HCT116 (cell line): Measurements from ENCODE around the gene THEM4. TPM values are rescaled to one million over a fixed set of nuclear protein-coding genes. Genes with fewer than 3 reads are reported as not detected.

Experiments
- ATAC-seq: fragments of 200-7000 bp; cut with Tn5 transposase; 2 replicates; pipeline ENCODE4 v1.9.1; 2020; ENCODE audit warnings: mild to moderate bottlenecking, moderate library complexity
- BruUV-seq: library from RNA; stranded (reverse); fragments of 400-500 nt; replicated peaks from 2 replicates; lab custom pipeline; 2021; lab: Mats Ljungman, UMichigan
- CTCF ChIA-PET: fragments of 300-600 bp; sonication (Branson Sonifier 250); formaldehyde crosslinking; loops from one replicate; lab custom pipeline; 2021; ENCODE audit warnings: antibody characterized with exemption; lab: Charles Lee
- POLR2A ChIA-PET: fragments of 300-600, 350-600 bp; sonication (Branson Sonifier 250); formaldehyde crosslinking; loops from one replicate; lab custom pipeline; 2021; ENCODE audit warnings: antibody characterized with exemption; lab: Charles Lee
- RAD21 ChIA-PET, 2 experiments: fragments of 300-600 bp; sonication (Branson Sonifier 250); formaldehyde crosslinking; loops; one replicate each; lab custom pipeline; 2023; ENCODE audit warnings: low total read pairs in 2 of 2; ENCODE audit not compliant: uncharacterized antibody in 2 of 2, unreplicated experiment in 2 of 2, low non-redundant PET in 1 of 2; lab: Charles Lee
- DNase-seq: peaks from one replicate; pipeline ENCODE4 v3.0.0-alpha.2; 2010; ENCODE audit warnings: low read depth, low spot score
- H2AFZ ChIP-seq: fragments of 200-600 bp; shearing (Covaris generic), sonication (generic); 2 replicates; pipeline ENCODE4 v1.6.1; 2017; ENCODE audit warnings: low read depth, mixed run types, mixed read lengths, antibody characterized with exemption, low read length; ENCODE audit not compliant: poor library complexity, severe bottlenecking
- H3K27ac ChIP-seq: 2 replicates; pipeline ENCODE4 v1.5.1; 2012; ENCODE audit warnings: low read depth, low read length
- H3K27me3 ChIP-seq: fragments of 200-600 bp; sonication (generic); 2 replicates; pipeline ENCODE4 v1.6.1; 2016; ENCODE audit warnings: mixed run types, low read length, mixed read lengths; ENCODE audit not compliant: insufficient read depth
- H3K36me3 ChIP-seq, 2 experiments: fragments of 200-500 bp in 1 of 2; fragments of 200-600 bp in 1 of 2; sonication (Bioruptor generic) in 1 of 2; sonication (generic) in 1 of 2; 2 replicates each; pipeline versions ENCODE4 v1.5.1 to v1.6.1; 2014 to 2016; ENCODE audit warnings: low read length in 2 of 2, inconsistent platforms in 1 of 2, mixed read lengths in 1 of 2, mixed run types in 1 of 2; ENCODE audit not compliant: insufficient read depth in 2 of 2, control insufficient read depth in 1 of 2
- H3K4me1 ChIP-seq, 2 experiments: fragments of 200-600 bp in 1 of 2; sonication (generic) in 1 of 2; 2 replicates each; pipeline versions ENCODE4 v1.5.1 to v1.6.1; 2012 to 2017; ENCODE audit warnings: low read length in 2 of 2, inconsistent platforms in 1 of 2, mild to moderate bottlenecking in 1 of 2, mixed read lengths in 1 of 2, mixed run types in 1 of 2, moderate library complexity in 1 of 2; ENCODE audit not compliant: insufficient read depth in 2 of 2, control insufficient read depth in 1 of 2
- H3K4me2 ChIP-seq: fragments of 200-600 bp; sonication (generic); 2 replicates; pipeline ENCODE4 v1.6.1; 2017; ENCODE audit warnings: mixed run types, low read length, mixed read lengths
- H3K4me3 ChIP-seq, 2 experiments: fragments of 200-600 bp in 1 of 2; sonication (generic) in 1 of 2; replicated peaks in 1 of 2; 2 replicates each; pipeline ENCODE4 v1.5.1; 2011 to 2016; ENCODE audit warnings: low read length in 2 of 2, control low read depth in 1 of 2, low read depth in 1 of 2, mild to moderate bottlenecking in 1 of 2, mixed read lengths in 1 of 2, mixed run types in 1 of 2
- H3K79me2 ChIP-seq: fragments of 200-600 bp; sonication (generic); 2 replicates; pipeline ENCODE4 v1.6.1; 2017; ENCODE audit warnings: mild to moderate bottlenecking, mixed run types, low read length, moderate library complexity, mixed read lengths; ENCODE audit not compliant: insufficient read depth
- H3K9ac ChIP-seq: fragments of 200-600 bp; sonication (generic); 2 replicates; pipeline ENCODE4 v1.6.1; 2016; ENCODE audit warnings: low read length, mixed read lengths
- H3K9me2 ChIP-seq: fragments of 200-600 bp; sonication (generic), shearing (Covaris generic); 2 replicates; pipeline ENCODE4 v1.6.1; 2017; ENCODE audit warnings: mixed run types, mild to moderate bottlenecking, moderate library complexity; ENCODE audit not compliant: insufficient read depth
- H3K9me3 ChIP-seq, 2 experiments: fragments of 200-500 bp in 1 of 2; fragments of 200-600 bp in 1 of 2; sonication (Bioruptor generic) in 1 of 2; sonication (generic) in 1 of 2; 2 replicates each; pipeline ENCODE4 v1.6.1; 2014 to 2017; ENCODE audit warnings: low read length in 2 of 2, mixed read lengths in 2 of 2, inconsistent platforms in 1 of 2, low read depth in 1 of 2, mild to moderate bottlenecking in 1 of 2, mixed run types in 1 of 2, moderate library complexity in 1 of 2; ENCODE audit not compliant: control insufficient read depth in 1 of 2, insufficient read depth in 1 of 2
- H4K20me1 ChIP-seq: fragments of 200-600 bp; sonication (generic), shearing (Covaris generic); 2 replicates; pipeline ENCODE4 v1.6.1; 2017; ENCODE audit warnings: mixed run types, mild to moderate bottlenecking, moderate library complexity; ENCODE audit not compliant: insufficient read depth
- EGR1 ChIP-seq: IDR thresholded peaks from 2 replicates; pipeline ENCODE4 v1.6.1; 2012; ENCODE audit warnings: low read depth
- EZH2 ChIP-seq: fragments of 200-600 bp; sonication (generic); IDR thresholded peaks from 2 replicates; pipeline ENCODE4 v1.6.1; 2017; ENCODE audit warnings: antibody characterized with exemption, mixed run types
- FOSL1 ChIP-seq: IDR thresholded peaks from 2 replicates; pipeline ENCODE4 v1.6.1; 2012; ENCODE audit warnings: low read depth
- POLR2A ChIP-seq: IDR thresholded peaks from 2 replicates; pipeline ENCODE4 v1.7.0; 2011; ENCODE audit warnings: borderline replicate concordance; ENCODE audit not compliant: insufficient read depth, insufficient read length; ENCODE audit errors: extremely low read depth
- POLR2AphosphoS5 ChIP-seq: IDR thresholded peaks from 2 replicates; pipeline ENCODE4 v1.6.1; 2011; ENCODE audit warnings: mild to moderate bottlenecking, low read depth, low read length, moderate library complexity
- RAD21 ChIP-seq: IDR thresholded peaks from 2 replicates; pipeline ENCODE4 v1.6.1; 2012; ENCODE audit warnings: low read depth, mild to moderate bottlenecking
- SIN3A ChIP-seq: IDR thresholded peaks from 2 replicates; pipeline ENCODE4 v1.6.1; 2012; ENCODE audit warnings: low read depth
- SP1 ChIP-seq: IDR thresholded peaks from 2 replicates; pipeline ENCODE4 v1.6.1; 2012; ENCODE audit warnings: low read depth
- SRF ChIP-seq: IDR thresholded peaks from 2 replicates; pipeline ENCODE4 v1.6.1; 2012; ENCODE audit warnings: low read depth
- TCF7L2 ChIP-seq: IDR thresholded peaks from 2 replicates; pipeline ENCODE4 v1.7.0; 2011; ENCODE audit warnings: borderline replicate concordance, inconsistent platforms; ENCODE audit not compliant: insufficient read depth, insufficient read length; ENCODE audit errors: extremely low read depth
- YY1 ChIP-seq: IDR thresholded peaks from 2 replicates; pipeline ENCODE4 v1.6.1; 2011; ENCODE audit warnings: low read length, low read depth, moderate library complexity, mild to moderate bottlenecking; ENCODE audit not compliant: insufficient replicate concordance; ENCODE audit errors: extremely low read depth
- intact Hi-C: fragments of 100-400 bp; cut with micrococcal nuclease; formaldehyde crosslinking; loops from 2 replicates; pipeline ENCODE4 v1.10.0; 2022
- total RNA-seq: library from RNA; stranded (reverse); gene quantifications from one replicate; pipeline ENCODE4 v1.2.1, GENCODE V29; 2021; ENCODE audit not compliant: unreplicated experiment
- TF ChIP-seq, protein P1 (sequence below): IDR thresholded peaks from 2 replicates; pipeline ENCODE4 v1.6.1; 2012

The THEM4 gene
- total RNA-seq, 1 experiment from 2014 or later, result 17.0 TPM

DNA sequence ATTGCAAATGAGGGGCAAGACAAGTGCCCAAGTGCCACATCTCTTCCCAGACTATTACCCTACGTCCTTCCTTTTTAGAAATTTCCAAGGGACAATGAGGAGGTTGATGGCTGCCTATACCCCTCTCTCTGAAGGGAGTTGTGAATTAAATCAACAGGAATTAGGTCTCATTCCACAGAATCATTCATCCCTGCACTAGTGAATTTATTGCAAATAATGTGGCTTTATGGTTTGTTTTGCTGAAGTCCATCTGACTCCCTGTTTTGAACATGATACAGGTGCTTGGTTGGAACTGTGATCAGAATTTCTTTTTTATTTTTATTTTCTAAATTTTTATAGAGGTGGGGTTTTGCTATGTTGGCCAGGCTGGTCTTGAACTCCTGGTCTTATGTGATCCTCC, 34.3 kb upstream of the THEM4 start:
- H3K27ac ChIP-seq, result no peak overlapping the region
- H3K79me2 ChIP-seq, result no peaks in the 10 kb centered on the region
- H3K36me3 ChIP-seq, result no peaks in the 10 kb centered on the region
- intact Hi-C loops, result no loop called here
- H4K20me1 ChIP-seq, result no peaks in the 10 kb centered on the region
- peaks cover 29 to 59% of the 10 kb centered on the region in 2 experiments for H3K4me1 ChIP-seq
- no TSS peak for BruUV-seq
- H3K4me3 ChIP-seq, result no peak overlapping the region
- CTCF ChIA-PET, result no interaction called here
- DNase-seq (no peak), ATAC-seq (no peak)
- H3K27me3 ChIP-seq, result no peaks in the 10 kb centered on the region
- TF ChIP-seq SIN3A, result no peak
- TF ChIP-seq YY1, result no peak
- TF ChIP-seq FOSL1, result no peak
- TF ChIP-seq EZH2, result no peak
- TF ChIP-seq POLR2AphosphoS5, result no peak
- TF ChIP-seq, protein P1, sequence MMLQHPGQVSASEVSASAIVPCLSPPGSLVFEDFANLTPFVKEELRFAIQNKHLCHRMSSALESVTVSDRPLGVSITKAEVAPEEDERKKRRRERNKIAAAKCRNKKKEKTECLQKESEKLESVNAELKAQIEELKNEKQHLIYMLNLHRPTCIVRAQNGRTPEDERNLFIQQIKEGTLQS, result no peak
- TF ChIP-seq TCF7L2, result no peak
- TF ChIP-seq SP1, result no peak
- no peak for TF ChIP-seq EGR1
- TF ChIP-seq POLR2A, result no peak
- TF ChIP-seq SRF, result no peak
- TF ChIP-seq RAD21, result no peak
- H3K9ac ChIP-seq, result no peak overlapping the region
- H3K4me2 ChIP-seq, result no peak overlapping the region
- RAD21 ChIA-PET, result no interaction called here
- no peaks in the 10 kb centered on the region for H3K9me3 ChIP-seq
- no peaks in the 10 kb centered on the region for H3K9me2 ChIP-seq
- H2AFZ ChIP-seq, result no peak overlapping the region
- POLR2A ChIA-PET, result no interaction called here

DNA sequence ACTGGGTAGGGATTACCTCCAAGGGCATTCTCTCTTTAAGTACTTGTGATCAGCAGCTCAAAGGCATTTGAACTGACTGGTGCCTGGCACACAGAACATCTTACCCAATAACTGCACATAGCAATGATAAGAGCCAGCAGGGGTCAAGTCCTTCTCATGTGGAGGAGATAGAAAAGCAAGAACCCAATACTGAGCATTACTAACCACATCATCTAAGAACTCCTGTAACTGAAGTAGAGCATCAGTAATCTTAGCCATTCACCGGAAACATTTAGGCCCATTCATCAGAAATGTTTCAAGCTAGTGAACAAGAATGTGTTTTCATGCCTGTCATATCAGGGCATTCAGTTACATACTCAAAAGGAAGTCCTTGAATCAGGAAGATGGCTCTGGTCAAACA, 33.6 kb upstream of the THEM4 start:
- H3K79me2 ChIP-seq, result no peaks in the 10 kb centered on the region
- ChIA-PET POLR2A (no interaction called here), RAD21 (no interaction called here), CTCF (no interaction called here)
- no peaks in the 10 kb centered on the region for H3K9me3 ChIP-seq
- BruUV-seq, result no TSS peak
- H2AFZ ChIP-seq, result no peak overlapping the region
- no peak overlapping the region for H3K27ac ChIP-seq
- DNase-seq, result no peak
- no peak overlapping the region for H3K4me3 ChIP-seq
- no peaks in the 10 kb centered on the region for H3K36me3 ChIP-seq
- intact Hi-C loops, result no loop called here
- no peaks in the 10 kb centered on the region for H3K27me3 ChIP-seq
- ATAC-seq, result no peak
- H4K20me1 ChIP-seq, result no peaks in the 10 kb centered on the region
- no peak overlapping the region for H3K4me2 ChIP-seq
- H3K9ac ChIP-seq, result no peak overlapping the region
- TF ChIP-seq YY1 (no peak), SRF (no peak)
- H3K4me1 ChIP-seq, result peaks cover 29 to 59% of the 10 kb centered on the region in 2 experiments
- H3K9me2 ChIP-seq, result no peaks in the 10 kb centered on the region
